ENCODE measurements around the gene ERICH6B.

DNA sequence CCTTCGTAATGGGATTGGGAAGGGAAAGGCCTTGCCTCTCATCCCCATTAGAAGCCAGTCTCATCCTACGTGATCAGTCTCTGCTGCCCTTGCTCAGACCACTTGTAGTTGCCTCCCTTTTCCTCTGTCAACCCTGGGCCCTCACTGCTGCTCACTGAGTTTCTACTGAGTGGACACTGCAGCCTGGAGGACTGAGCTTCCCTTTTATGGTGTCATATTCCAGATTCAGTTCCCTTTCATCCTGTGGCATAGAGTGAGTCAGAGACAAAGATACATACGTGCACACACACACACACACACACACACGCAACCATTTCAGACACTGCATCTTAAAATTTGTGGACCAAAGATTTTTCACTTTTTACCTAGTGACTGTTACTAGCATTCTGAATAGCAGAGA lies 94.2 kb downstream of the ERICH6B start:
- TF ChIP-seq, protein P1, sequence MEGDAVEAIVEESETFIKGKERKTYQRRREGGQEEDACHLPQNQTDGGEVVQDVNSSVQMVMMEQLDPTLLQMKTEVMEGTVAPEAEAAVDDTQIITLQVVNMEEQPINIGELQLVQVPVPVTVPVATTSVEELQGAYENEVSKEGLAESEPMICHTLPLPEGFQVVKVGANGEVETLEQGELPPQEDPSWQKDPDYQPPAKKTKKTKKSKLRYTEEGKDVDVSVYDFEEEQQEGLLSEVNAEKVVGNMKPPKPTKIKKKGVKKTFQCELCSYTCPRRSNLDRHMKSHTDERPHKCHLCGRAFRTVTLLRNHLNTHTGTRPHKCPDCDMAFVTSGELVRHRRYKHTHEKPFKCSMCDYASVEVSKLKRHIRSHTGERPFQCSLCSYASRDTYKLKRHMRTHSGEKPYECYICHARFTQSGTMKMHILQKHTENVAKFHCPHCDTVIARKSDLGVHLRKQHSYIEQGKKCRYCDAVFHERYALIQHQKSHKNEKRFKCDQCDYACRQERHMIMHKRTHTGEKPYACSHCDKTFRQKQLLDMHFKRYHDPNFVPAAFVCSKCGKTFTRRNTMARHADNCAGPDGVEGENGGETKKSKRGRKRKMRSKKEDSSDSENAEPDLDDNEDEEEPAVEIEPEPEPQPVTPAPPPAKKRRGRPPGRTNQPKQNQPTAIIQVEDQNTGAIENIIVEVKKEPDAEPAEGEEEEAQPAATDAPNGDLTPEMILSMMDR (conservative IDR thresholded peaks at IDR 0.05), result no peak
- no peak for TF ChIP-seq EZH2 (IDR thresholded peaks at IDR 0.05; ENCODE audit: low read depth)

All from PC-9 (cell line).